Fibroblast of lung (primary cell): ENCODE data around the gene KDM8.

Experiments used
- CTCF ChIP-seq, 2 donors: IDR thresholded peaks in 1 of 2; conservative IDR thresholded peaks in 1 of 2; 1 replicate in 1 of 2; 2 replicates in 1 of 2; pipeline ENCODE4 v1.5.1; 2011 to 2012; ENCODE audit warnings: low read length in 2 of 2, control low read depth in 1 of 2, inconsistent platforms in 1 of 2, low read depth in 1 of 2, mild to moderate bottlenecking in 1 of 2
- EZH2 ChIP-seq: IDR thresholded peaks from 2 replicates; pipeline ENCODE4 v1.5.1; 2012; ENCODE audit warnings: low read length, control low read depth, mild to moderate bottlenecking; ENCODE audit errors: missing control alignments

GRCh38 chr16:27218756-27219155 lies 15.4 kb downstream of the KDM8 start:
- TF ChIP-seq EZH2 (no peak), CTCF (conservative IDR thresholded peaks at IDR 0.05 in 1 of 2, IDR thresholded peaks at IDR 0.05 in 1 of 2; ENCODE audit: low read depth in 1 of 2, low read length in 2 of 2) (no peak)
